C4-2B (cell line): ENCODE measurements around the gene ROR1.

Source experiments
- CTCF ChIP-seq: fragments of 450-650 bp; conservative IDR thresholded peaks from 2 replicates; pipeline ENCODE4 v1.5.1; 2017; ENCODE audit warnings: mild to moderate bottlenecking
- ZFX ChIP-seq: fragments of 450-650 bp; IDR thresholded peaks from 2 replicates; pipeline ENCODE4 v1.6.1; 2017

- TF ChIP-seq CTCF (no peak), ZFX (no peak)
These were observed 17.2 kb downstream of the ROR1 start for GRCh38 chr1:63790989-63791388.
